ENCODE data around the gene SNAP47.

DNA sequence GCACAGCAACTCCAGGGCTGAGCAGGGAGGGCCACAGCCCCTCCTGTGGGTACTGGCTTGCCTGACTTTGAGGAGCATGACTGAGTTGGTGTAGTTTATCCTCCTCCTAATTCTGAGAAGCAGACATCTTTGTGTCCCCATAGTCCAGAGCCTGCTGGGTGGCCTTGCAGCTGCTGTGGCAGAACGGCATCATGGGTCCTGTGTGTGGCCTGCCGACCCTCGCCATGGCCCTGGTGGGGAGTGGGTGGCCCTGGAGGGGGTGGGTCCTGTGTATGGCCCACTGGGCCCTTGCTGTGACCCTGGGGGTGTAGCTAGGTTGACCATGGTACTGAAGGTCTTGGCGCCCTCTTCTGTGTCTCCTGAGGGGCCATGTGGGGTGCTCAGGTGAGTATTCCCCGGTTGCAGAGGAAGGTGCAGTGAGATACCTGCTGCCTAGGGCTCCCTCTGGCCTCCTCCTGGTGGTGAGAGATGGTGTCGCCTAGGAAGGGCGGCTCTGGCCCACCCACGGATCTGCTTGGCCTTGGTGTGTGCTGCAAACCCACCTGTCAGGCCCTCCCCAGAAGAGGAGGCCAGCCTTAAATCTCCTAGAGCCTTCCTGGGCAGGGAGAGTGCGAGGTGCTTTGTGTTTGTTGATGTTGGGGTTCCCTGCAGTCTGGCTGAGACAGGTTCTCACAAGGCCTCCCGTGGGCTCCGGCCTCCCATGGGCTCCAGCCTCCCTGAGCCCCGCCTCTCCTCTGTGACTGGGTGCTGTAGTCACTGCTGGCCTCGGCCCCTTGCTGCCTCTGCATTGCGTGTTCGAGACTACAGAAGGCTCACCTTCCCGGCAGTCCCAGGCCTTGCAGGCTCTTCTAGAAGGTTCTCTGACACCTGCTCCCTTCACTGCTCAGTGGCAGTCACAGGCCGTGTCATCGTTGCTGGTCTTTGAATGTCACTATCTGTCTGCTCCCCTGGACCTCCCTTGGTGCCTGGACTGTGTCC, 7.8 kb downstream of the SNAP47 start:
- no peak for TF ChIP-seq EZH2 (optimal IDR thresholded peaks at IDR 0.05; ENCODE audit: low read depth, low read length)
- TF ChIP-seq, protein P1, sequence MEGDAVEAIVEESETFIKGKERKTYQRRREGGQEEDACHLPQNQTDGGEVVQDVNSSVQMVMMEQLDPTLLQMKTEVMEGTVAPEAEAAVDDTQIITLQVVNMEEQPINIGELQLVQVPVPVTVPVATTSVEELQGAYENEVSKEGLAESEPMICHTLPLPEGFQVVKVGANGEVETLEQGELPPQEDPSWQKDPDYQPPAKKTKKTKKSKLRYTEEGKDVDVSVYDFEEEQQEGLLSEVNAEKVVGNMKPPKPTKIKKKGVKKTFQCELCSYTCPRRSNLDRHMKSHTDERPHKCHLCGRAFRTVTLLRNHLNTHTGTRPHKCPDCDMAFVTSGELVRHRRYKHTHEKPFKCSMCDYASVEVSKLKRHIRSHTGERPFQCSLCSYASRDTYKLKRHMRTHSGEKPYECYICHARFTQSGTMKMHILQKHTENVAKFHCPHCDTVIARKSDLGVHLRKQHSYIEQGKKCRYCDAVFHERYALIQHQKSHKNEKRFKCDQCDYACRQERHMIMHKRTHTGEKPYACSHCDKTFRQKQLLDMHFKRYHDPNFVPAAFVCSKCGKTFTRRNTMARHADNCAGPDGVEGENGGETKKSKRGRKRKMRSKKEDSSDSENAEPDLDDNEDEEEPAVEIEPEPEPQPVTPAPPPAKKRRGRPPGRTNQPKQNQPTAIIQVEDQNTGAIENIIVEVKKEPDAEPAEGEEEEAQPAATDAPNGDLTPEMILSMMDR (IDR thresholded peaks at IDR 0.05; ENCODE audit: low read length) = no peak

Data from MM.1S (cell line).